ENCODE data around the gene SAV1.

GRCh38 chr14:50688875-50689274 lies 20.8 kb upstream of the SAV1 start:
- TF ChIP-seq TAF1 (IDR thresholded peaks at IDR 0.05; ENCODE audit: borderline replicate concordance, insufficient read depth, low read length) (no peak), POLR2AphosphoS5 (IDR thresholded peaks at IDR 0.05; ENCODE audit: low read depth, low read length) (no peak)
- TF ChIP-seq, protein P1, sequence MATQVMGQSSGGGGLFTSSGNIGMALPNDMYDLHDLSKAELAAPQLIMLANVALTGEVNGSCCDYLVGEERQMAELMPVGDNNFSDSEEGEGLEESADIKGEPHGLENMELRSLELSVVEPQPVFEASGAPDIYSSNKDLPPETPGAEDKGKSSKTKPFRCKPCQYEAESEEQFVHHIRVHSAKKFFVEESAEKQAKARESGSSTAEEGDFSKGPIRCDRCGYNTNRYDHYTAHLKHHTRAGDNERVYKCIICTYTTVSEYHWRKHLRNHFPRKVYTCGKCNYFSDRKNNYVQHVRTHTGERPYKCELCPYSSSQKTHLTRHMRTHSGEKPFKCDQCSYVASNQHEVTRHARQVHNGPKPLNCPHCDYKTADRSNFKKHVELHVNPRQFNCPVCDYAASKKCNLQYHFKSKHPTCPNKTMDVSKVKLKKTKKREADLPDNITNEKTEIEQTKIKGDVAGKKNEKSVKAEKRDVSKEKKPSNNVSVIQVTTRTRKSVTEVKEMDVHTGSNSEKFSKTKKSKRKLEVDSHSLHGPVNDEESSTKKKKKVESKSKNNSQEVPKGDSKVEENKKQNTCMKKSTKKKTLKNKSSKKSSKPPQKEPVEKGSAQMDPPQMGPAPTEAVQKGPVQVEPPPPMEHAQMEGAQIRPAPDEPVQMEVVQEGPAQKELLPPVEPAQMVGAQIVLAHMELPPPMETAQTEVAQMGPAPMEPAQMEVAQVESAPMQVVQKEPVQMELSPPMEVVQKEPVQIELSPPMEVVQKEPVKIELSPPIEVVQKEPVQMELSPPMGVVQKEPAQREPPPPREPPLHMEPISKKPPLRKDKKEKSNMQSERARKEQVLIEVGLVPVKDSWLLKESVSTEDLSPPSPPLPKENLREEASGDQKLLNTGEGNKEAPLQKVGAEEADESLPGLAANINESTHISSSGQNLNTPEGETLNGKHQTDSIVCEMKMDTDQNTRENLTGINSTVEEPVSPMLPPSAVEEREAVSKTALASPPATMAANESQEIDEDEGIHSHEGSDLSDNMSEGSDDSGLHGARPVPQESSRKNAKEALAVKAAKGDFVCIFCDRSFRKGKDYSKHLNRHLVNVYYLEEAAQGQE (IDR thresholded peaks at IDR 0.05; ENCODE audit: insufficient read depth in 1 of 2, low read depth in 2 of 2, low read length in 2 of 2) = no peak

Data from PFSK-1 (cell line).